ENCODE measurements around the gene ZNF407.

ZNF407 gene

DNA sequence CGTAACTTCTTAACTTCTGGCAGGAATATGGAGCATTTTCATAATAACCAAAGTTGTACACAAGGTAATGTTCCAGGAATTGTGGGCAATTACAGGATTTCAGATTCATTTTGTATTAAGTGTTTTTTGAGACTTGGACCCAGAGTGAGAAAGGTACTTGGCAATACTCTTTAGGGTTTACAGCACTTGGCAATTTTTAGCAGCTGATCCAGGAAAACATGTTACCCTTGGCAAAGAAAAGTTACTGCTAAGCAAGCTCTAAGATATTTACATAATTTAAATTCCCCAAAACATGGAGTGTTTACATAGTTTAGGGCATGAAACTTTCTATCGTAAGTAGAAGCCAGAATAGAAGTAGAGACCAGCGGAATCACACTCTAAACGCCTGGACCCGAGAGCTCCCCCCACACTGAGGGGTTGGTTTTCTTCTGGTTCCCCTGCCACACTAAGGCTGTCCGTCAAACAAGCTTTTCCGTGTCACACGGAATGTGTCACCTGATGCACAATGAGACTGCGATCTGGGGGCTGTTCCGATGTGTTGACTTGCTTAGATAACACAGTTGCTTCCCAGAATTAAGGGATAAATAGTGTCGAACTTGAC lies 434.1 kb downstream of the ZNF407 start:
- no peak for FAIRE-seq

DNA sequence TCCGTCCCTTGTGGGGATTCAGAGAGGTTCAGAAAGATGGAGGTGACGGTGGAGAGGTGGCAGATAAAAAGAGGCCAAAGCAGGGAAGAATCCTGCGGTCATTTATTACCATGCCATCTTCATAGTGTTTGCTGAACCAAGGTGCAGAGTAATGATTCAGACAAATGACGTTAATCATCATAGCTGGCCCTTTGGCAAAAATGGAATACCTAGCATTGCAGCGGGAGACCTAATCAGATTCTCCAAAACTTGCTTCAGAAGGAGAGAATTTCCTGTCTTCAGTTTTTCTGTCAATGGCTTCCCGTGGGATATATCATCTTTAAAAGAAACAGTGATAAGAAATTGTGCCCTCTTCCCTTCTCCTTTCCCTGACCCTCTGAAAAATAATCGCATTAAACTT lies 435.8 kb downstream of the ZNF407 start:
- no peak for FAIRE-seq

DNA sequence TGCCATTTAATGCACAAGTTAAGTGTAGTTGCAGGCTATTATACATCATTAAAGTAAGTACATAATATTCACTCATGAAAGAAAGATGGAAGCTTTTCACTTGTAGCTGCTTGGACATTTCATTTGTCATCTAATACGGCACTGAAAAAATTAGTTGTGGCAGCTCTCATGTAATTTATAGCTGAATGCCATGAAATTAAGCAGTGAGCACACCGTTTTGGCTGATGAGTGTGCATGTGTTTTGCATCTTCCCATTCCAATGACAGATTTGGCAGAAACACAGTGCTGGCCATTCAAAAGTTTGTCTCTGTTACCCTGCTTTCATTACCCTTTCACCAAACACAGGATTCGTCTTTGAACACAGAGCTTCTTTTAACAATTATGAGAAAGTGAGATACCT lies 437.3 kb downstream of the ZNF407 start:
- no peak for FAIRE-seq

DNA sequence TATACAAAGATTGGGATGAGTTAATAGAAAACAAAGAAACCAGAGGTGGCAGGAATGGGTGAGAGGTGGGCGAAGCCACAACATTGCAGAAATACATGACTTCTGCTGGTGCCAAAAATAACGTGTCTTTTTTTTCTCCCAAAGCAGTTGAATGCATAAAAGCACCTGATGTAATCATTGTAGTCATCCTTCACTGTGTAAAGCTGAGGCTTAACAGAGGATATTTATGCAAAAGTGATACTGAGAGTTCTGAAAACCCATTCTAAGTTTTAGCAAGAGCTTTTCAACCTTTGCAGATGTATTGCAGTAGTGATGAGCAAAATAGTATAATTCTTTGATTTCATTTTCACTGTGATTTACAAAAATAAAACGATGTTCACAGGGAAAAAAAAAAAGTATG lies 438.3 kb downstream of the ZNF407 start:
- no peak for FAIRE-seq

GRCh38 chr18:75036917-75037688 lies 439.4 kb downstream of the ZNF407 start:
- FAIRE-seq = no peak

DNA sequence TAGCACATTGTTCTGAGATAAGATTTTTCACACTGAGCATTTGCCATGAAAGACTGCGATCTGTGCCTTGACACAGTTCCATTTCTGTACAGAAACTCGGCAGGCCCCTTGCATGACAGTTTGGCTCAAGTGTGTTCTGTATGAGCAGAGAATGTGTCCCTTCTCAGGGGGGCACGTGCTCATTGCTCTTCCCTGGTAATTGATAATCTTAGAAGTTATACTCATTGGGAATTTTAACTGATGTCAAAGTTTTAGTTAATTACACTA lies 440.0 kb downstream of the ZNF407 start:
- FAIRE-seq = no peak

- no peak for FAIRE-seq
These were observed 443.9 kb downstream of the ZNF407 start for GRCh38 chr18:75041586-75041985.

GRCh38 chr18:75043478-75043877 lies 445.8 kb downstream of the ZNF407 start:
- no peak for FAIRE-seq

- FAIRE-seq = no peak
These were observed 446.6 kb downstream of the ZNF407 start for GRCh38 chr18:75044296-75044695.

DNA sequence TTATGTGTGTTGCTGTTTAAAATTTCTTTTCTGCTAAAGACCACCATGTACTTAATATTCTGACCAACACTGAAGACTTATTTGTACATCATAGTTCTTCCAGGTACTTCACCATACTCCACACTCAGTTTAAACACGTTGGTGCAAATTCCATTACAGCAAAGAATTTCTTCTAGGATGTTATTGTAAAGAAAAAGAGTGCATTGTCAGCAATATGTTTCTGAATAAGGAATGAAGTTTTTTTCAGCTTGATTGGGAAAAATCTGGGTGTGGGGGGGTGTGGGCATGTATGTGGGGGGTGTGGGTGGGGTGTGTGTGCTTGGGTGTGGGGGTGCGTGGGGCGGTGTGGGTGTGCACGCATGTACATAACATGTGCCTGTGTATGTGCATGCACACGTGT lies 447.1 kb downstream of the ZNF407 start:
- no peak for FAIRE-seq

DNA sequence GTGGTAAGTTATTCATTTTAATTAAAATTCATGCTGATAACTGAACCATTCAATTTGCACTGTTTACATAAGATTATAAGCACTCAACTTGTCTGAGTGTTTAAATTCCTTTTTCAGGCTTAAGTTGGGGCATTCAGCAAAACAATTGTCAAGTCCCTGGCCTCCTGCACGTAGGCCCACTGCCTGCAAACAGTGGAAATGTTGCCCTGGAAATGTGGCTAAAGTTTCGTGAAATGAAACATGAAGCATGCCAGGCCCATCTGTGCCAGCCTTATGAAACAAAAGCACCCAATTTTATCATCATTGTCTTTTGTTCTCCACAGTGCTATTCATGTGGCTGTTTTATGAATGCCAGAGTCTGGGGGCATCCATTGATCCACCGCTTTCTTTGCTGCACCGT lies 447.6 kb downstream of the ZNF407 start:
- no peak for FAIRE-seq

DNA sequence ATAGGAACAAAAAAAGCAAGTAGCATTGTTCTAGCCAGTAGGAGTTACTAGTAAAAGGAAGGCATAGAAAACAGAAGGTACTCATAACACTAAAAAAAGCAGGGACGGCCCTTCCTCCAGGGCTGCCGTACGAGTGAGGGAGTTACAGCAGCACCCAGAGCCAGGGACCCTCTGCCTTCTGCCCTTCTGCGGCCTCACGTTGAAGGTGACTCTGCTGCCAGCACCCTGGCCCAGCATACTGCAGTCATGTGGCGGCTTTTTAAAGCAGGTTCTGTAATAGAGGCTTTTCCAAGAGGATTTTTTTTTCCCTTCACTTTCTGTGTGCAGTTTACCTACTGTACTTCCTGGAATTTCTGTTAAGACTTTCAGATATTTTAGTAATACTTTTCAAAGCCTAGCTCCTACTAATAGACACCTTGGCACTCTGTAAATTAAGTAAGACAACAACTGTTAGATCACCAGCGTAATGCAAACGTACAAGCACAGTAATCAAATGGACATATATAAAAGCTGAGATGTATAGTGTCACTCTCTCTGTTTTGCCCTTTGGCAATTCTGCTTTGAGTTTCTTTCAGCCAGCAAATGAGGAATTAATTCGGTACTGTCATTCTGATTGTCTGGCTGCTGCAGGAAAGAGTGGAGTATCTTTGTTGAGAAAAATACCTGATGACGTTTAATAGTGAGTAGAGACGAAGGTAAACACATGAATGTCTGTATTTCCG lies 449.7 kb downstream of the ZNF407 start:
- no peak for FAIRE-seq

GRCh38 chr18:75048776-75049454 lies 451.2 kb downstream of the ZNF407 start:
- no peak for FAIRE-seq

DNA sequence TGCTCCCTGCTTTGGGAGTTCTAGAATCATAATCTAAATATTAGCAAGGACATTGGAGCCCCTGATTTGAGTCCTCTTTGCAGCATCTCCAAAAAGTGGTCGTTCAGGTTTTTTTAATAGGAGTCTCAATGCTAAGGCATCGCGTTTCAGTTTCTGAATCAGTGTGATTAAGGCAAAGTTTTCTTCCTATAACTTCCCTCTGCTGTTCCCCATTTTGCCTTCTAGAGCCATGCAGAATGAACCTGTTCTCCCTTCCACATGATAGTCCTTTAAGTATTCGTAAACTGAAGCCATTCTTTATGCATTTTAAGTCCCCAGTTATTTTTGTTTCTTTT lies 451.8 kb downstream of the ZNF407 start:
- FAIRE-seq = no peak

DNA sequence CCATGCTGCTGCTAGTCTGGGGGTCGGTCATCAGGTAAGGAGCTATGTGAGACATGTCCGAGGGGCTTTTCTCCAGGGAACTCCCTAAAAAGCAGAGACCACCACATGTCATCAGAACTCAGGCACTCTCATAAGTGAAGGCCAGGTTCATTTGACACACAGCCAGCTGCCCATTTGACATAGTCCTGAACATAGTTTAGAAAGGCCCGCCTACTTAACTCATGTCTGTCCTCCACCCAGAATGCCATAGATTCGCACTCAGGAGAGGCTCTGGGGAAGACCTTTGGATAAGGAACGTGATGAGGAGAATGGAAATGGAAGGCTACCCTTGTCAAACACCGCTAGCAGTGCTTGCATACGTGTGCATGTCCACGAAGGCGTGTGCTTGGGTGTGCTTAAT lies 454.1 kb downstream of the ZNF407 start:
- no peak for FAIRE-seq

DNA sequence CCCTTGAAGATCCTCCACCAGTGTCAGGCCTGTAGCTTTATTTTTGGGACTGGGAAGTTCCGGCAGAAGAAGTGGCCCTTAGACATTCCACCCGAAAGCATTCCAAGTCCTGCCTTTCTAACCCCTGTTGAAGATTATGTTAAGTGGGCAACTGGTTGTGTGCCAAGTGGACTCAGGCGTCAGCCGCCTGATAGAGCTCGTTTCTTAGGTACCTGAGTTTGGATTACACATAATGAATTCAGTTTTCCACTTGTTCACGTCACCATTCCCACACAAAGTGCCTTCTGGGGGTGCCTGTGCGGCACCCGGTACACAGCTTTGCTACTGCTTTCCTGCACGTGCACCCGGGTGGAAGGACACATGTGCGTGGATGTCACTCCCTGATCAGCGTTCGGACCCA lies 454.8 kb downstream of the ZNF407 start:
- FAIRE-seq = no peak

DNA sequence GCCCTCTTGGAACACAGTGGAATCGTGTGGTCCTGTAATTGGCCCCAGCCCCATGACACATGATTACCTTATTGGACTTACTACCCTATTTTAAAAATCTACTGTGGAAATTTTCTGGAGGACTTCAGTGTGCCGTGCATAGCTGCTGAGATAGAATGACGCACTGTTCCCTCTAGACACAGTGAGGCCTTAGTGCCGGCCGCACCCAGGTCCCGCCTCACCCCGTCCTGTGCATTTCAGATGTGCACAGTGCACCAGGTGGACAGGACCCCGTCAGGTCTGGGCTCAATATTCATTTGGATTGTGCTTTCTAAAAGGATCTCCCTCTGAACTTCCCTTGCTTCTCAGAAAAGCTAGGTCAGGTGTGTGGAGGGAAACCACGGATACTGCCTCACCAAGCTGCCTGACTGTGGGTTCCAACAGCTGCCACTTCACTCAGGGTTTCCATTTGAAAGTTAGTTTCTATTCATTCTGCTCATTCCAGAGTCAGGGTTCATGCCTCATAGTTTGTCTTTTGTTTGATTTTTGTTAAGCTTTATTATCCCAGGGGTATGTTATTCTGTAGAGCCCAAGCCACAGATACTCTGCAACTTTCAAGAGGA lies 455.5 kb downstream of the ZNF407 start:
- FAIRE-seq = no peak

GRCh38 chr18:75054046-75054445 lies 456.4 kb downstream of the ZNF407 start:
- no peak for FAIRE-seq

DNA sequence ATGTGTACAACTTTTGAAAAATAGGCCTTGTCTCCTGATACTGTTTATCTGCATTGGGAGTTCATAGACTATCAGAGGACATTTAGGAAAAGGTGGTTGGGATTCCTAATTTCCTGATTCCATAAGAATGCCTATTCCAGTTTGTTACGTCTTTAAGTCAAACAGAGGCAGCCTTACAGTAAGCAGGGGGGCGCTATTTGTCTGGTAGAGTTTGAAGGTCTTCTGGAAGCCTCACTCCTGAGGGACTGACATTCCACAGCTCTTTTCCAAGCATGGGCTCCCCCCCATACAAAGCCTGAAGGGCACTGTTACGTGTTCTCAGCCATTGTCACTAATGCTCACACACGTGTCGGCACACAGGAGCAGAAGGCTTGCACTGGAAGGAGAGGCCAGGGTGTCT lies 456.9 kb downstream of the ZNF407 start:
- FAIRE-seq = no peak

DNA sequence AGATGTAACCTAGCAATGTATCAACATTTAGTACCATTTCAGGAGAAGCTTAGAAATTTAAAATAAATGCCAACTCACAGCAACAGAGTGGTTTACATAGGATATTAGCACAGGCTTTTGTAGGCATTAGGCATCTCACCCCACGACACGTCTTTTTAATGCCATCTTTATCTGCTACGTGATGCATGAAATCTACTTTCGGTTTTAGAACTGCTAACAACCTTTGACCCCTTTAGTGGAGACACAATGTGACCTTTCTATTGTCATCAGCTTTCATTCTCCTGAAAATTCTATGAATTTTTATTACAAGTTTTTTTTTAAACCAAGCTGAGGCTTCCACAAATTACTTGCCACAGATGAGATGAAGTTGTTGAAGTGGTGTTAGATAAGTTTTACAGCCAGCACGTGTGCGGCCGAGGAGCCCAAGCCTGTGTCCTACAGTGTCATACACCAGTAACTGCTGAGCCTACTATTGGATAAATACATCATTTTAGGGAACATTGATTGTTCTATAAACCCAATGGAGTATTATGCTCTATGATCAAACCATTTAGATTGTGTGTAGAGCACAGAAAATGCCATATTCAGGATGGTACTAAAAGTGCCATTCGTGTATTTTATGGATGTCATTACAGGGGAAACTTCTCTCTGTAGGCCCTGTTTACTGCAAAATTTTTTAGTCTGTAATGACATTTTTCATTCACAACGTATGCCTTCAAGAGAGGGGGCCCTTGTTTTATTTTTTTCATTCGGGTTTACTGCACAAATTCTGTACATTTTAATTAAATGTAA lies 459.7 kb downstream of the ZNF407 start:
- FAIRE-seq = no peak

- FAIRE-seq = no peak
These were observed 462.5 kb downstream of the ZNF407 start for GRCh38 chr18:75060185-75060584.

DNA sequence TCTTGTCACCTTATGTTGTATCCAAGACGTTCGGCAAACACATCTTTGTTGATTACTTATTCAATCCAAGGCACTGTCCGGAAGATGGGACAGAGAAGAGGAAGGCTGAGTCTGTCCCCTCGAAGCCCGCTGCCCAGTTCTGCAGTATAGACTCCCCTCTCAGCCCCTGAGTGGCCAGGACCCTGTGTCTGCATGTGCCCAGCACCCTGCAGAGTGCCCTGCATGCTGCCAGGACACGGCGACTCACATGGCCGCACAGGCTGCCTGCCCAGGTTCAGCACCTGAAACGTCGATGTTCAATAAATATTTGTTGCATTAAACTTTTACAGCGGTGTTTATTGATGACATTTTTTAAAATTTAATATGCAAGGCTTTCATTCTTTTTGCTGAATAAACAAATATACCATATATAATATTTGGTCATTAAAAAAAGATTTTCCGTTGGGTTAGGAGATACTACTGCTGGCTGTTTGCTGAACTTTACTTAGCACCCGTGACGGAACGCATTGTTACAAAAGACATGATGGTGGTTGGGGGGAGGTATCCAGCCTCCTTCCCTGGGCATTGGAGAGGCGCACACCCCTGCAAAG lies 464.7 kb downstream of the ZNF407 start:
- FAIRE-seq = no peak

All from TTC549 (cell line).